SK-N-SH (cell line): ENCODE results near the gene MBNL2. TPM values are rescaled to one million over a fixed set of nuclear protein-coding genes. Genes with fewer than 3 reads are reported as not detected.

Experiments
- CTCF ChIA-PET: fragments of 300-600, 350-600 bp; formaldehyde crosslinking; extraction: SDS; loops from one replicate; lab custom pipeline; 2021; lab: Yijun Ruan, JAX
- POLR2A ChIA-PET: fragments of 350-600 bp; sonication (Branson Sonifier 250); formaldehyde crosslinking; extraction: SDS; loops from one replicate; lab custom pipeline; 2020; ENCODE audit warnings: antibody characterized with exemption, inconsistent platforms; lab: Yijun Ruan, JAX
- DNase-seq: peaks from one replicate; pipeline ENCODE4 v3.0.0; 2012
- H2AFZ ChIP-seq: fragments of 200-600 bp; sonication (generic); 2 replicates; pipeline ENCODE4 v1.8.1; 2016; ENCODE audit warnings: antibody characterized with exemption, mild to moderate bottlenecking, low read depth
- H3F3A ChIP-seq: fragments of 200-600 bp; sonication (generic); replicated peaks from 2 replicates; pipeline ENCODE3; 2016; ENCODE audit warnings: antibody characterized with exemption, mild to moderate bottlenecking; ENCODE audit not compliant: insufficient read depth
- H3K27ac ChIP-seq, 2 experiments: fragments of 200-500 bp in 1 of 2; fragments of 200-600 bp in 1 of 2; sonication (Bioruptor generic) in 1 of 2; sonication (generic), shearing (Covaris generic) in 1 of 2; 2 replicates each; pipeline versions ENCODE4 v1.5.1 to v1.6.1; 2014 to 2016; ENCODE audit warnings: low read depth in 2 of 2, inconsistent platforms in 1 of 2, low read length in 1 of 2, mild to moderate bottlenecking in 1 of 2, mixed read lengths in 1 of 2
- H3K27me3 ChIP-seq: fragments of 200-600 bp; sonication (generic), shearing (Covaris generic); 2 replicates; pipeline ENCODE4 v1.6.1; 2016; ENCODE audit warnings: mixed run types; ENCODE audit not compliant: insufficient read depth
- H3K36me3 ChIP-seq, 2 experiments: fragments of 200-500 bp in 1 of 2; fragments of 200-600 bp in 1 of 2; sonication (Bioruptor generic) in 1 of 2; sonication (generic) in 1 of 2; replicated peaks in 1 of 2; 2 replicates each; pipeline versions ENCODE3 to v1.5.1; 2014 to 2016; ENCODE audit warnings: low read length in 1 of 2, mild to moderate bottlenecking in 1 of 2; ENCODE audit not compliant: insufficient read depth in 2 of 2, control insufficient read depth in 1 of 2
- H3K4me1 ChIP-seq, 2 experiments: fragments of 200-500 bp in 1 of 2; fragments of 200-600 bp in 1 of 2; sonication (Bioruptor generic) in 1 of 2; sonication (generic), shearing (Covaris generic) in 1 of 2; 2 replicates each; pipeline versions ENCODE4 v1.5.1 to v1.6.1; 2014 to 2016; ENCODE audit warnings: low read depth in 1 of 2, low read length in 1 of 2, mixed run types in 1 of 2; ENCODE audit not compliant: insufficient read depth in 2 of 2, control insufficient read depth in 1 of 2
- H3K4me2 ChIP-seq: fragments of 200-600 bp; sonication (generic), shearing (Covaris generic); 2 replicates; pipeline ENCODE4 v1.6.1; 2017; ENCODE audit warnings: mixed run types
- H3K4me3 ChIP-seq, 2 experiments: fragments of 200-500 bp in 1 of 2; fragments of 200-600 bp in 1 of 2; sonication (Bioruptor generic) in 1 of 2; sonication (generic), shearing (Covaris generic) in 1 of 2; 2 replicates each; pipeline versions ENCODE4 v1.5.1 to v1.8.1; 2014 to 2016; ENCODE audit warnings: low read depth in 2 of 2, inconsistent platforms in 1 of 2, low read length in 1 of 2, mild to moderate bottlenecking in 1 of 2, mixed read lengths in 1 of 2, moderate library complexity in 1 of 2
- H3K79me2 ChIP-seq: fragments of 200-600 bp; sonication (generic); 2 replicates; pipeline ENCODE4 v1.8.1; 2017; ENCODE audit warnings: mild to moderate bottlenecking; ENCODE audit not compliant: insufficient read depth
- H3K9ac ChIP-seq: fragments of 200-600 bp; sonication (generic); 2 replicates; pipeline ENCODE4 v1.6.1; 2017; ENCODE audit warnings: mixed run types
- H3K9me2 ChIP-seq: fragments of 200-600 bp; sonication (generic); 2 replicates; pipeline ENCODE4 v1.6.1; 2017; ENCODE audit warnings: mixed run types
- H3K9me3 ChIP-seq: fragments of 200-600 bp; sonication (generic); 2 replicates; pipeline ENCODE4 v1.6.1; 2017; ENCODE audit warnings: mixed run types, mild to moderate bottlenecking, moderate library complexity
- H4K20me1 ChIP-seq: fragments of 200-600 bp; sonication (generic); 2 replicates; pipeline ENCODE4 v1.6.1; 2017; ENCODE audit warnings: mild to moderate bottlenecking, mixed run types; ENCODE audit not compliant: insufficient read depth
- EZH2phosphoT487 ChIP-seq: fragments of 200-600 bp; sonication (generic); IDR thresholded peaks from 2 replicates; pipeline ENCODE4 v1.6.1; 2017; ENCODE audit warnings: low read depth, mixed run types, mild to moderate bottlenecking, antibody characterized with exemption, moderate library complexity, borderline replicate concordance
- FOXJ3 ChIP-seq: sonication (generic); formaldehyde crosslinking; IDR thresholded peaks from 2 replicates; pipeline ENCODE4 v1.5.1; 2020; ENCODE audit warnings: mild to moderate bottlenecking, missing genetic modification reagents
- FOXM1 ChIP-seq: IDR thresholded peaks from 2 replicates; pipeline ENCODE4 v1.4.0; 2012; ENCODE audit warnings: low read depth, mild to moderate bottlenecking
- GATA2 ChIP-seq: sonication (generic); formaldehyde crosslinking; IDR thresholded peaks from 2 replicates; pipeline ENCODE4 v1.5.0; 2020; ENCODE audit warnings: mild to moderate bottlenecking, missing genetic modification reagents
- MEF2A ChIP-seq: IDR thresholded peaks from 2 replicates; pipeline ENCODE4 v1.4.0; 2012; ENCODE audit warnings: low read depth, borderline replicate concordance
- NFIC ChIP-seq: IDR thresholded peaks from 2 replicates; pipeline ENCODE4 v1.4.0; 2012; ENCODE audit warnings: borderline replicate concordance
- NRF1 ChIP-seq: IDR thresholded peaks from 2 replicates; pipeline ENCODE4 v1.6.1; 2012; ENCODE audit warnings: low read depth, mild to moderate bottlenecking, low read length
- POLR2AphosphoS5 ChIP-seq: IDR thresholded peaks from 2 replicates; pipeline ENCODE4 v1.6.1; 2012; ENCODE audit warnings: low read depth, low read length
- RXRA ChIP-seq: IDR thresholded peaks from 2 replicates; pipeline ENCODE4 v1.4.0; 2012; ENCODE audit warnings: low read depth, mild to moderate bottlenecking, borderline replicate concordance
- YY1 ChIP-seq: IDR thresholded peaks from 2 replicates; pipeline ENCODE4 v1.4.0; 2012; ENCODE audit warnings: low read depth, mild to moderate bottlenecking
- WGBS: methylation state at CpG from one replicate; pipeline ENCODE4 v1.1.6; 2017; ENCODE audit warnings: low lambda C conversion rate; 5-methylcytosine and 5-hydroxymethylcytosine counted together
- polyA plus RNA-seq, 3 experiments: library from polyadenylated mRNA; depleted of rRNA; stranded (reverse); fragments of >200 nt; gene quantifications; 2 replicates each; pipeline ENCODE4 v1.2.3, GENCODE V29; 2012
- TF ChIP-seq, protein P1 (sequence below): IDR thresholded peaks from 2 replicates; pipeline ENCODE4; 2012
- TF ChIP-seq, protein P2 (sequence below): fragments of 150-350 bp; IDR thresholded peaks from 2 replicates; pipeline ENCODE4 v1.6.1; 2016; ENCODE audit warnings: mild to moderate bottlenecking, low read depth, low read length
- TF ChIP-seq, protein P3 (sequence below): IDR thresholded peaks from 2 replicates; pipeline ENCODE4 v1.6.1; 2012; ENCODE audit warnings: mild to moderate bottlenecking, low read depth, low read length, moderate library complexity
- TF ChIP-seq, protein P4 (sequence below): IDR thresholded peaks from 2 replicates; pipeline ENCODE4 v1.4.0; 2012; ENCODE audit warnings: low read depth

The MBNL2 gene
- polyA plus RNA-seq, 1 of the 3 experiments (the other 2 are of a cell fraction), result 24.5 TPM

DNA sequence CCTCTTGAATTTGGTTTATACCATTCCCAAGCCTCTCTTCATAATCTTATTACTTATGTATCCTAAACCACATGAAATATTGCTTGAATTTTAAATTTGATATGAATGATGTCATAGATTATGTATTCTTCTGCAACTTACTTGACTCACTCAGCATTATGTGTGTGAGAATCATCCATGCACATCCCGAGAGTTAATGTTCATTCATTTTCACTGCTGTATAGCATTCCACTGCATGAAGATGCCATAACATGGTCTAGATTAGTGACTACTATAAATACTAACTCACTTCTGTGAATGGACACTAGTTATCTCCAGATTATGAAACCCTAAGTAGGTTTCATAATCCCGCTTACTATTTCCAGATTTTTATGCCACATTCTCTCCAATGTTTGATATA lies 186.8 kb downstream of the MBNL2 start:
- Histone ChIP-seq H3K36me3 (no peaks in the 10 kb centered on the region), H3K4me1 (no peaks in the 10 kb centered on the region), H3K4me2 (no peak overlapping the region), H3K9me3 (no peaks in the 10 kb centered on the region), H3K27me3 (no peaks in the 10 kb centered on the region), H4K20me1 (no peaks in the 10 kb centered on the region), H2AFZ (no peak overlapping the region), H3K27ac (no peak overlapping the region), H3K4me3 (no peak overlapping the region), H3K9me2 (no peaks in the 10 kb centered on the region), H3K79me2 (no peaks in the 10 kb centered on the region), H3F3A (no peaks in the 10 kb centered on the region), H3K9ac (no peak overlapping the region)
- DNase-seq, result no peak
- TF ChIP-seq, protein P1, sequence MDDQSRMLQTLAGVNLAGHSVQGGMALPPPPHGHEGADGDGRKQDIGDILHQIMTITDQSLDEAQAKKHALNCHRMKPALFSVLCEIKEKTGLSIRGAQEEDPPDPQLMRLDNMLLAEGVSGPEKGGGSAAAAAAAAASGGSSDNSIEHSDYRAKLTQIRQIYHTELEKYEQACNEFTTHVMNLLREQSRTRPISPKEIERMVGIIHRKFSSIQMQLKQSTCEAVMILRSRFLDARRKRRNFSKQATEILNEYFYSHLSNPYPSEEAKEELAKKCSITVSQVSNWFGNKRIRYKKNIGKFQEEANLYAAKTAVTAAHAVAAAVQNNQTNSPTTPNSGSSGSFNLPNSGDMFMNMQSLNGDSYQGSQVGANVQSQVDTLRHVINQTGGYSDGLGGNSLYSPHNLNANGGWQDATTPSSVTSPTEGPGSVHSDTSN, result no peak
- TF ChIP-seq FOXM1 (no peak), EZH2phosphoT487 (no peak), NRF1 (no peak), POLR2AphosphoS5 (no peak), RXRA (no peak)
- TF ChIP-seq, protein P2, sequence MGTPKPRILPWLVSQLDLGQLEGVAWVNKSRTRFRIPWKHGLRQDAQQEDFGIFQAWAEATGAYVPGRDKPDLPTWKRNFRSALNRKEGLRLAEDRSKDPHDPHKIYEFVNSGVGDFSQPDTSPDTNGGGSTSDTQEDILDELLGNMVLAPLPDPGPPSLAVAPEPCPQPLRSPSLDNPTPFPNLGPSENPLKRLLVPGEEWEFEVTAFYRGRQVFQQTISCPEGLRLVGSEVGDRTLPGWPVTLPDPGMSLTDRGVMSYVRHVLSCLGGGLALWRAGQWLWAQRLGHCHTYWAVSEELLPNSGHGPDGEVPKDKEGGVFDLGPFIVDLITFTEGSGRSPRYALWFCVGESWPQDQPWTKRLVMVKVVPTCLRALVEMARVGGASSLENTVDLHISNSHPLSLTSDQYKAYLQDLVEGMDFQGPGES, result no peak
- WGBS, result 82% methylated on average over 2 of the region's 2 CpGs
- POLR2A ChIA-PET, result no interaction called here
- CTCF ChIA-PET, result no interaction called here

DNA sequence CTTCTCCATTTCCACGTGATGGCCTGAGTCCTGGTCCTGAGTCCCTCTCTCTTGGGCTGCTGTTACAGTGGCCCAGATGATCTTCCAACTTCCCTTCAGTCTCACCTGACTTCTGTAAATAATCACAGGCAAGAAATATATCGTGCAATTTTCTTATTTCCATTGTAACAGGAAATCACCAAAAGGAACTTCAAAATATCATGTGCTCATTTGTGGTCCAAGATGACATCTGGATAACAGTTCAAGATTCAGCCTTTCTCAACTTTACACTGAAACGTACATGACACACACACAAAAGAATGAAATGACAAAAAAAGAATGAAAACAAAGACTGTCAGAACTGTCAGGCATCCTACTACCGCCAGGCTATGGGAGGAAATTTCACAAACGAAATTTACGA lies 189.9 kb downstream of the MBNL2 start:
- Histone ChIP-seq H3K36me3 (no peaks in the 10 kb centered on the region), H3K9ac (no peak overlapping the region), H2AFZ (no peak overlapping the region), H3K9me3 (no peaks in the 10 kb centered on the region), H3K4me3 (no peak overlapping the region), H3K27ac (no peak overlapping the region)
- no peak for DNase-seq
- TF ChIP-seq YY1 (no peak), FOXJ3 (no peak), GATA2 (CRISPR knock-in tag) (no peak), MEF2A (no peak), FOXM1 (no peak), NFIC (no peak)
- TF ChIP-seq, protein P3, sequence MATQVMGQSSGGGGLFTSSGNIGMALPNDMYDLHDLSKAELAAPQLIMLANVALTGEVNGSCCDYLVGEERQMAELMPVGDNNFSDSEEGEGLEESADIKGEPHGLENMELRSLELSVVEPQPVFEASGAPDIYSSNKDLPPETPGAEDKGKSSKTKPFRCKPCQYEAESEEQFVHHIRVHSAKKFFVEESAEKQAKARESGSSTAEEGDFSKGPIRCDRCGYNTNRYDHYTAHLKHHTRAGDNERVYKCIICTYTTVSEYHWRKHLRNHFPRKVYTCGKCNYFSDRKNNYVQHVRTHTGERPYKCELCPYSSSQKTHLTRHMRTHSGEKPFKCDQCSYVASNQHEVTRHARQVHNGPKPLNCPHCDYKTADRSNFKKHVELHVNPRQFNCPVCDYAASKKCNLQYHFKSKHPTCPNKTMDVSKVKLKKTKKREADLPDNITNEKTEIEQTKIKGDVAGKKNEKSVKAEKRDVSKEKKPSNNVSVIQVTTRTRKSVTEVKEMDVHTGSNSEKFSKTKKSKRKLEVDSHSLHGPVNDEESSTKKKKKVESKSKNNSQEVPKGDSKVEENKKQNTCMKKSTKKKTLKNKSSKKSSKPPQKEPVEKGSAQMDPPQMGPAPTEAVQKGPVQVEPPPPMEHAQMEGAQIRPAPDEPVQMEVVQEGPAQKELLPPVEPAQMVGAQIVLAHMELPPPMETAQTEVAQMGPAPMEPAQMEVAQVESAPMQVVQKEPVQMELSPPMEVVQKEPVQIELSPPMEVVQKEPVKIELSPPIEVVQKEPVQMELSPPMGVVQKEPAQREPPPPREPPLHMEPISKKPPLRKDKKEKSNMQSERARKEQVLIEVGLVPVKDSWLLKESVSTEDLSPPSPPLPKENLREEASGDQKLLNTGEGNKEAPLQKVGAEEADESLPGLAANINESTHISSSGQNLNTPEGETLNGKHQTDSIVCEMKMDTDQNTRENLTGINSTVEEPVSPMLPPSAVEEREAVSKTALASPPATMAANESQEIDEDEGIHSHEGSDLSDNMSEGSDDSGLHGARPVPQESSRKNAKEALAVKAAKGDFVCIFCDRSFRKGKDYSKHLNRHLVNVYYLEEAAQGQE, result no peak
- TF ChIP-seq, protein P4, sequence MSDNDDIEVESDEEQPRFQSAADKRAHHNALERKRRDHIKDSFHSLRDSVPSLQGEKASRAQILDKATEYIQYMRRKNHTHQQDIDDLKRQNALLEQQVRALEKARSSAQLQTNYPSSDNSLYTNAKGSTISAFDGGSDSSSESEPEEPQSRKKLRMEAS, result no peak
- TF ChIP-seq, all 33 proteins: peak for 0
- WGBS, result 64% methylated on average over 6 of the region's 6 CpGs
- ChIA-PET POLR2A (no interaction called here), CTCF (no interaction called here)
- no peaks in the 10 kb centered on the region for H3K4me1 ChIP-seq
- no peaks in the 10 kb centered on the region for H3F3A ChIP-seq
- H3K4me2 ChIP-seq, result no peak overlapping the region
- no peaks in the 10 kb centered on the region for H4K20me1 ChIP-seq
- no peaks in the 10 kb centered on the region for H3K27me3 ChIP-seq
- no peaks in the 10 kb centered on the region for H3K9me2 ChIP-seq
- no peaks in the 10 kb centered on the region for H3K79me2 ChIP-seq
